GM12875 (cell line): Measurements from ENCODE around the gene LETMD1.

Source experiments
- H3K4me3 ChIP-seq: one replicate; pipeline ENCODE4 v1.5.1; 2011; ENCODE audit warnings: low read depth, low read length, control low read depth
- TF ChIP-seq, protein P1 (sequence below): IDR thresholded peaks from 2 replicates; pipeline ENCODE4 v1.5.1; 2011; ENCODE audit warnings: low read depth, mild to moderate bottlenecking, control low read depth, inconsistent platforms, low read length, moderate library complexity, borderline replicate concordance; ENCODE audit not compliant: insufficient read depth

LETMD1 gene, protein sequence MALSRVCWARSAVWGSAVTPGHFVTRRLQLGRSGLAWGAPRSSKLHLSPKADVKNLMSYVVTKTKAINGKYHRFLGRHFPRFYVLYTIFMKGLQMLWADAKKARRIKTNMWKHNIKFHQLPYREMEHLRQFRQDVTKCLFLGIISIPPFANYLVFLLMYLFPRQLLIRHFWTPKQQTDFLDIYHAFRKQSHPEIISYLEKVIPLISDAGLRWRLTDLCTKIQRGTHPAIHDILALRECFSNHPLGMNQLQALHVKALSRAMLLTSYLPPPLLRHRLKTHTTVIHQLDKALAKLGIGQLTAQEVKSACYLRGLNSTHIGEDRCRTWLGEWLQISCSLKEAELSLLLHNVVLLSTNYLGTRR

DNA sequence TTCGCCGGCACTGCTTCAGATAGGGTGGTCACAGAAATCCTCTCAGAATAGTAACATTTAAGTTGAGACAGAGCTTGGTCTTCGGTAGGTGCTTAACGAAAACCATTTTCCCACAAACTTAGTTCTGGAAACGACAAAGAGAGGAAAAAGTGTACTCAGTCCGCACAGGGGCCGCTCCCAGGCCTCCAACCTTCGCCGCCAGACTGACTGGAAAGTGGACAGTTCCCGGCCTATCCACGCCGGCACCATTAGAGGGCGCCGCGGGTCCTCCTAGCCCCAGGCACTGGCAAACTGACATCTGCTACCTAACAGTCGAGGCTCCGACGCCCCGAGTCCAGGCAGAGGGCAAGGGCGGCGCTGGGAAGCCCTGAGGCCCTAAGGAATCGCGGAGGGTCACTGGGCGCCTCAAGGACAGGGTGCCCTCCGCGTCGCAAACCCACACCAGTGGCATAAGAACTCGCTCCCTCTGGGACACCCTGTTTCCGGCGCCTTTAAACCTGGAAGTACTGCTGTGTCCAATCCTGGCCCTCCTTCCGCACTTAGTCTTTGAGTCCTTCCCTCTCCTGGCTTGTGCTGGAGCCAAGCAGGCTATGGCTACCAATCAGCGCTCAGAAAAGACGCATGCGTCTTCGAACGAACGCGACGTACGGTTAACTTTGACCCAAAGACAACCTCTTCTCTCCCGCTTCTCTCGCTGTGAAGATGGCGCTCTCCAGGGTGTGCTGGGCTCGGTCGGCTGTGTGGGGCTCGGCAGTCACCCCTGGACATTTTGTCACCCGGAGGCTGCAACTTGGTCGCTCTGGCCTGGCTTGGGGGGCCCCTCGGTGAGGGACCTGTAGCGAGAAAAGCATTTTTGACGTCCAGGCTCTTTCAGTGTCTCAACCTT lies at the start of gene LETMD1:
TSS of gene LETMD1 (plus strand) at position 673 of the 886 bp plus-strand sequence. CDS start at position 703, 30 bp downstream.
- H3K4me3 ChIP-seq, result peak within 1 kb of the TSS; percentile 65
- TF ChIP-seq, protein P1, sequence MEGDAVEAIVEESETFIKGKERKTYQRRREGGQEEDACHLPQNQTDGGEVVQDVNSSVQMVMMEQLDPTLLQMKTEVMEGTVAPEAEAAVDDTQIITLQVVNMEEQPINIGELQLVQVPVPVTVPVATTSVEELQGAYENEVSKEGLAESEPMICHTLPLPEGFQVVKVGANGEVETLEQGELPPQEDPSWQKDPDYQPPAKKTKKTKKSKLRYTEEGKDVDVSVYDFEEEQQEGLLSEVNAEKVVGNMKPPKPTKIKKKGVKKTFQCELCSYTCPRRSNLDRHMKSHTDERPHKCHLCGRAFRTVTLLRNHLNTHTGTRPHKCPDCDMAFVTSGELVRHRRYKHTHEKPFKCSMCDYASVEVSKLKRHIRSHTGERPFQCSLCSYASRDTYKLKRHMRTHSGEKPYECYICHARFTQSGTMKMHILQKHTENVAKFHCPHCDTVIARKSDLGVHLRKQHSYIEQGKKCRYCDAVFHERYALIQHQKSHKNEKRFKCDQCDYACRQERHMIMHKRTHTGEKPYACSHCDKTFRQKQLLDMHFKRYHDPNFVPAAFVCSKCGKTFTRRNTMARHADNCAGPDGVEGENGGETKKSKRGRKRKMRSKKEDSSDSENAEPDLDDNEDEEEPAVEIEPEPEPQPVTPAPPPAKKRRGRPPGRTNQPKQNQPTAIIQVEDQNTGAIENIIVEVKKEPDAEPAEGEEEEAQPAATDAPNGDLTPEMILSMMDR, result peak; percentile 94

DNA sequence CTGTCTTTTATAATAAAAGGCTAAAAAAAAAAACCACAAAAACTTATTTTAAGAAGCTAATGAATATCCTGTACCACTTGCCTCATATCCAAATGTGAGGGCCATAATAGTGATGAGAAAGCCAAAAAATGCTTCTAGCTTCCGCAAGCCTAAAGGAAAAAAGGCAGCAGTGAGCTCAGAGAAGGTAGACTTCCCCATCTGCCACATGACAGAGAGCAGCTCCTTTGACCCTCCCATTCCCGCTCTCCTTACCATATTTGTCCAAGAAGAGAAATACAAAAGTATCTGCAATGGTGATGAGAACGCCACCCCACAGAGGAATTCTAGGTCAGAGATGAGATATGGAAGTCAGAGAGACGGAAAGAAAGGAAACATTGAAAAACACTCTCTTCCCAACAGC lies 49.0 kb upstream of the LETMD1 start:
- TF ChIP-seq, protein P1, result no peak
- H3K4me3 ChIP-seq, result no peak overlapping the region

DNA sequence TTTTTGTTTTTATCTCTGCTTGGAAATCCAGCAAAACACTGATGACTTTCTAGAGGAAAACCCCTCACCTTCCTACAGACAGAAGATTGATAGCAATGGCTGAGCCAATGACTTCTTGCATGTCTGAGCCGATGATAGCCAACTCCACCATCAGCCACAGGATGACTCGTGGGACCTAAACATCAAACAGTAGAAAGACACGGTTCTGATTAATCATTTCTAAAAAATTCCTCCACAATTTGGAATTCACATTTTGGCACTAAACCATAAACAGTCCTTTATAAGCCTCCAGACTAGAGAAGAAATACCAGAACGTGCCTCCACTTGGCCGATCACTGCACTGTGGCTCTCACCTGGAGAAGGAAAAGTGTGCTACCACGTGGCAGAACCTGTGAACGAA lies 47.9 kb upstream of the LETMD1 start:
- no peak overlapping the region for H3K4me3 ChIP-seq
- TF ChIP-seq, protein P1, result no peak

DNA sequence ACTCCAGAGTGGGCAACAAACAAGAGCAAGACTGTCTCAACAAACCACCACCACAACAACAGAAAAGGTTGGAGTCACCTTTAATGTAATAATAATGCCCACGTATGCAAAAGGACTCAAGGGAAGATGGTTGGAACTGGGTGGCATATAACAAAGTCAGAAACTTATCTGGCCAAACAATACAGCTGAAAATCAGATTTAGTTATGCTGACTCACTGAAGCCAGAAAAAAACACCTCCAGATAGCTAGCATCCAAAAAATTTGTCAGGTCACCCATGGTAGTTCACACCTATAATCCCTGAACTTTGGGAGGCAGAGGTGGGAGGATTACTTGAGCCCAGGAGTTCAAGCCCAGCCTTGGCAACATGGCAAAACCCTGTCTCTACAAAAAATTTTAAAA lies 46.3 kb upstream of the LETMD1 start:
- TF ChIP-seq, protein P1, result no peak
- no peak overlapping the region for H3K4me3 ChIP-seq

DNA sequence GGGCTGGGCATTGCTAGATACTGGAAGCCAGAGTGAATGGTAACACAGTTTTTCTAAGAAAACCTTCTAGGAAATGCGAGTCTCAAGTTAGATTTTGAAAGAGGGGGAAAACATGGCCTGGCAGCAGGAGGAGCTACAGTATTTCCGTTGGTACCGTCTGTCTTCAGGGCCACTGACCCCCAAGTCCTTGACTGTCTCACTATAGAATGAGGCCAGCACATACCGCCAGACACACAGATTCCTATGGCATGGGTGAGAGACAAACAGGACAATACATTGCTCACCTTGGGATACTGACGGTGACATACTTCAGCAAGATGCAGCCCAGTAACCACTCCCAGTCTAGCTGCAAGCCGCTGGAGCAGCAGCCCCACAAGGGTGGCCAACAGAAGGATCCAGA lies 43.6 kb upstream of the LETMD1 start:
- TF ChIP-seq, protein P1, result no peak
- H3K4me3 ChIP-seq, result no peak overlapping the region

DNA sequence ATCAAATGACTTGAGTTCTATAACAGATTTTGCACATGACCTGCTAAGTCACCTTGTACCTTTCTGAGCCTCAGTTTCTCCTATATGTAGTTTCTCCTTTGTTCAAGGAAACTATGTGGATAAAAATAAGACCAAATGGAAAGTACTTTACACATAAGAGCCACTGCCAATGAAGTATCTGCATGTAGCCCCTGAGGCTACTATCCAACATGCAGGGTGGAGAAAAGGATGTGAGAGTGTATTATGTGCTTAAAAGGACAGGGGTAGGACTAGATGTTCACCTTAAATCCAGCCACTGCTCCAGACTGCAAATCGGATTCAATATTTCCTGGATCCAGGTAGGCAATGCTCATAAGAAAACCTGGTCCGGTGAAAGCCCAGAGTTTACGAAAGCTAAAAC lies 43.1 kb upstream of the LETMD1 start:
- H3K4me3 ChIP-seq, result no peak overlapping the region
- TF ChIP-seq, protein P1, result no peak
